Neural cell (in vitro differentiated cells): ENCODE measurements around the gene MYBPHL. TPM values are rescaled to one million over a fixed set of nuclear protein-coding genes. Genes with fewer than 3 reads are reported as not detected.

Source experiments
- H2AFZ ChIP-seq: fragments of 200-600, 300-800 bp; sonication (generic), shearing (Covaris generic); 2 replicates; pipeline ENCODE4 v1.6.0; 2014; ENCODE audit warnings: low read depth, mild to moderate bottlenecking, antibody characterized with exemption, low read length, moderate library complexity
- H3F3A ChIP-seq: fragments of 200-600 bp; shearing (Covaris generic); 2 replicates; pipeline ENCODE4 v1.6.1; 2016; ENCODE audit warnings: mild to moderate bottlenecking, moderate library complexity, mixed read lengths, antibody characterized with exemption, low read length; ENCODE audit not compliant: insufficient read depth, poor library complexity, severe bottlenecking
- H3K27ac ChIP-seq: fragments of 200-600, 300-800 bp; sonication (generic), shearing (Covaris generic); 2 replicates; pipeline ENCODE4 v1.5.1; 2014; ENCODE audit warnings: mild to moderate bottlenecking, low read length, moderate library complexity
- H3K27me3 ChIP-seq: fragments of 300-800, 200-600 bp; sonication (generic), shearing (Covaris generic); 2 replicates; pipeline ENCODE4 v1.6.0; 2014; ENCODE audit warnings: mild to moderate bottlenecking, low read depth, low read length, moderate library complexity; ENCODE audit not compliant: insufficient read depth
- H3K36me3 ChIP-seq: fragments of 300-800, 200-600 bp; sonication (generic), shearing (Covaris generic); 2 replicates; pipeline ENCODE4 v1.5.1; 2014; ENCODE audit warnings: mild to moderate bottlenecking, antibody characterized with exemption, low read length, moderate library complexity; ENCODE audit not compliant: insufficient read depth
- H3K4me2 ChIP-seq: fragments of 300-800, 200-600 bp; sonication (generic), shearing (Covaris generic); 2 replicates; pipeline ENCODE4 v1.6.0; 2014; ENCODE audit warnings: mild to moderate bottlenecking, low read length
- H3K4me3 ChIP-seq: fragments of 300-800, 200-600 bp; sonication (generic), shearing (Covaris generic); 2 replicates; pipeline ENCODE4 v1.5.1; 2014; ENCODE audit warnings: mild to moderate bottlenecking, low read length, moderate library complexity
- H3K79me2 ChIP-seq: fragments of 200-600 bp; shearing (Covaris generic); replicated peaks from 2 replicates; pipeline ENCODE4 v1.6.0; 2014; ENCODE audit warnings: mild to moderate bottlenecking, low read length, moderate library complexity; ENCODE audit not compliant: insufficient read depth
- H3K9ac ChIP-seq: fragments of 300-800, 200-600 bp; sonication (generic), shearing (Covaris generic); 2 replicates; pipeline ENCODE4 v1.6.1; 2016; ENCODE audit warnings: mild to moderate bottlenecking, low read length, mixed read lengths
- H3K9me2 ChIP-seq: fragments of 200-600 bp; shearing (Covaris generic); 2 replicates; pipeline ENCODE4 v1.6.1; 2016; ENCODE audit warnings: mild to moderate bottlenecking, low read length, mixed read lengths; ENCODE audit not compliant: insufficient read depth
- H3K9me3 ChIP-seq: fragments of 200-600, 300-800 bp; sonication (generic), shearing (Covaris generic); 2 replicates; pipeline ENCODE4 v1.6.1; 2016; ENCODE audit warnings: mild to moderate bottlenecking, mixed run types, low read length, moderate library complexity, mixed read lengths
- H4K20me1 ChIP-seq: fragments of 200-600 bp; shearing (Covaris generic); 2 replicates; pipeline ENCODE4 v1.6.1; 2016; ENCODE audit warnings: mild to moderate bottlenecking, mixed run types; ENCODE audit not compliant: insufficient read depth
- CTCF ChIP-seq: fragments of 450-650 bp; IDR thresholded peaks from 2 replicates; pipeline ENCODE4 v1.5.1; 2014; ENCODE audit warnings: antibody characterized with exemption, mild to moderate bottlenecking, moderate library complexity; ENCODE audit not compliant: poor library complexity, severe bottlenecking
- EP300 ChIP-seq: fragments of 450-650 bp; conservative IDR thresholded peaks from 2 replicates; pipeline ENCODE4 v1.6.1; 2014; ENCODE audit warnings: antibody characterized with exemption, mild to moderate bottlenecking, moderate library complexity; ENCODE audit not compliant: poor library complexity, severe bottlenecking
- EZH2 ChIP-seq: fragments of 200-600, 300-800 bp; shearing (Covaris generic), sonication (generic); IDR thresholded peaks from 2 replicates; pipeline ENCODE4 v1.6.1; 2014; ENCODE audit warnings: antibody characterized with exemption, low read length, borderline replicate concordance, mild to moderate bottlenecking; ENCODE audit not compliant: insufficient read depth, poor library complexity, severe bottlenecking
- MXI1 ChIP-seq: fragments of 450-650 bp; conservative IDR thresholded peaks from 2 replicates; pipeline ENCODE4 v1.6.1; 2014; ENCODE audit warnings: antibody characterized with exemption, mild to moderate bottlenecking; ENCODE audit not compliant: poor library complexity, severe bottlenecking
- POLR2AphosphoS5 ChIP-seq: IDR thresholded peaks from 2 replicates; pipeline ENCODE4 v1.6.1; 2012
- RAD21 ChIP-seq: fragments of 450-650 bp; conservative IDR thresholded peaks from 2 replicates; pipeline ENCODE4 v1.6.1; 2014; ENCODE audit warnings: antibody characterized with exemption, mild to moderate bottlenecking, moderate library complexity
- REST ChIP-seq: IDR thresholded peaks from 2 replicates; pipeline ENCODE4 v1.6.1; 2012; ENCODE audit warnings: borderline replicate concordance
- SMC3 ChIP-seq: fragments of 450-650 bp; conservative IDR thresholded peaks from 2 replicates; pipeline ENCODE4 v1.6.1; 2014; ENCODE audit warnings: antibody characterized with exemption, mild to moderate bottlenecking, moderate library complexity; ENCODE audit not compliant: poor library complexity
- TAF1 ChIP-seq: IDR thresholded peaks from 2 replicates; pipeline ENCODE4 v1.6.1; 2012; ENCODE audit warnings: low read depth
- polyA plus RNA-seq: library from polyadenylated mRNA; depleted of rRNA; stranded (reverse); fragments of >200 nt; gene quantifications from 2 replicates; pipeline ENCODE4 v1.2.3, GENCODE V29; 2014

Gene MYBPHL
- polyA plus RNA-seq, 1 donor from 2014 or later, result 1.6 TPM

- Histone ChIP-seq H3K4me2 (no peak overlapping the region), H4K20me1 (no peaks in the 10 kb centered on the region), H3K27me3 (no peaks in the 10 kb centered on the region), H3F3A (no peaks in the 10 kb centered on the region), H3K9me2 (no peaks in the 10 kb centered on the region), H2AFZ (no peak overlapping the region), H3K4me3 (no peak overlapping the region), H3K36me3 (peaks cover 8% of the 10 kb centered on the region), H3K9ac (no peak overlapping the region), H3K79me2 (peaks cover 27% of the 10 kb centered on the region), H3K27ac (no peak overlapping the region), H3K9me3 (no peaks in the 10 kb centered on the region)
- TF ChIP-seq EZH2 (no peak), REST (no peak), CTCF (no peak), RAD21 (no peak), MXI1 (no peak), POLR2AphosphoS5 (no peak), SMC3 (no peak), TAF1 (no peak), EP300 (no peak)
These were observed 59.1 kb downstream of the MYBPHL start for GRCh38 chr1:109247401-109248365.

GRCh38 chr1:109246141-109246551 lies 60.7 kb downstream of the MYBPHL start:
- H3K79me2 ChIP-seq, result peaks cover 12% of the 10 kb centered on the region
- H2AFZ ChIP-seq, result no peak overlapping the region
- H3K4me3 ChIP-seq, result no peak overlapping the region
- H4K20me1 ChIP-seq, result no peaks in the 10 kb centered on the region
- H3K36me3 ChIP-seq, result no peaks in the 10 kb centered on the region
- H3K27ac ChIP-seq, result no peak overlapping the region
- TF ChIP-seq CTCF (no peak), MXI1 (no peak), SMC3 (no peak), EP300 (no peak), RAD21 (no peak)
- no peak overlapping the region for H3K4me2 ChIP-seq
- H3K9ac ChIP-seq, result no peak overlapping the region
- no peaks in the 10 kb centered on the region for H3K9me3 ChIP-seq
- H3K27me3 ChIP-seq, result no peaks in the 10 kb centered on the region
- no peaks in the 10 kb centered on the region for H3F3A ChIP-seq
- no peaks in the 10 kb centered on the region for H3K9me2 ChIP-seq
